ENCODE measurements around the gene EXOSC6.
"Not testable (repeated sequence)": the region's sequence is repeated elsewhere in the genome, so short reads cannot be mapped to it uniquely, and the experiment has no call there.

Gene EXOSC6

GRCh38 chr16:70251629-70252354 is at the start of gene EXOSC6:
TSS of gene EXOSC6 (minus strand) at chr16:70251940. CDS start at chr16:70251900, 40 bp downstream.
- peak; percentile 93 for DNase-seq

GRCh38 chr16:70301121-70301520 is 49.4 kb upstream of the EXOSC6 start:
- no peak for DNase-seq

- peak; percentile 63 for DNase-seq
These were observed 47.5 kb upstream of the EXOSC6 start, which contains the start of gene DDX19B for GRCh38 chr16:70298988-70299938. TSS of gene DDX19B (plus strand) at chr16:70299186. CDS start at chr16:70299298, 112 bp downstream.

GRCh38 chr16:70295634-70296033 is 43.9 kb upstream of the EXOSC6 start:
- DNase-seq = no peak

- DNase-seq = no peak
These were observed 42.8 kb upstream of the EXOSC6 start for GRCh38 chr16:70294385-70295025.

- DNase-seq = not testable (repeated sequence)
These were observed 40.4 kb upstream of the EXOSC6 start for GRCh38 chr16:70292148-70292547.

- DNase-seq = no peak
These were observed 39.3 kb upstream of the EXOSC6 start for GRCh38 chr16:70290949-70291519.

GRCh38 chr16:70289229-70290094 is 37.7 kb upstream of the EXOSC6 start, which contains the start of gene AARS1:
TSS of gene AARS1 (minus strand) at chr16:70289506. CDS start at chr16:70282763, 6,743 bp downstream.
- DNase-seq = peak; percentile 97

GRCh38 chr16:70287304-70287971 is 35.7 kb upstream of the EXOSC6 start:
- not testable (repeated sequence) for DNase-seq

- DNase-seq = no peak
These were observed 24.7 kb upstream of the EXOSC6 start for GRCh38 chr16:70276392-70276791.

- no peak for DNase-seq
These were observed 20.0 kb upstream of the EXOSC6 start for GRCh38 chr16:70271696-70272095.

- no peak for DNase-seq
These were observed 18.4 kb upstream of the EXOSC6 start for GRCh38 chr16:70270176-70270575.

GRCh38 chr16:70269471-70269870 is 17.7 kb upstream of the EXOSC6 start:
- DNase-seq = no peak

- DNase-seq = not testable (repeated sequence)
These were observed 16.2 kb upstream of the EXOSC6 start for GRCh38 chr16:70267922-70268321.

GRCh38 chr16:70267516-70267915 is 15.8 kb upstream of the EXOSC6 start:
- DNase-seq = no peak

GRCh38 chr16:70259903-70260302 is 8.2 kb upstream of the EXOSC6 start:
- DNase-seq = not testable (repeated sequence)

- no peak for DNase-seq
These were observed 7.2 kb upstream of the EXOSC6 start for GRCh38 chr16:70258946-70259345.

- DNase-seq = no peak
These were observed 6.3 kb upstream of the EXOSC6 start for GRCh38 chr16:70258065-70258464.

GRCh38 chr16:70257391-70257790 is 5.7 kb upstream of the EXOSC6 start:
- DNase-seq = no peak

GRCh38 chr16:70255574-70255973 is 3.8 kb upstream of the EXOSC6 start:
- DNase-seq = no peak

- DNase-seq = no peak
These were observed 3.2 kb upstream of the EXOSC6 start for GRCh38 chr16:70254965-70255286.
